GM21723 (cell line): ENCODE data around the gene RNF130.

Source experiments
- ATAC-seq: cut with Tn5 transposase; IDR thresholded peaks from one replicate; pipeline ENCODE4 v1.9.1; 2021; ENCODE audit warnings: mild to moderate bottlenecking, moderate library complexity; ENCODE audit not compliant: unreplicated experiment

RNF130 gene, protein sequence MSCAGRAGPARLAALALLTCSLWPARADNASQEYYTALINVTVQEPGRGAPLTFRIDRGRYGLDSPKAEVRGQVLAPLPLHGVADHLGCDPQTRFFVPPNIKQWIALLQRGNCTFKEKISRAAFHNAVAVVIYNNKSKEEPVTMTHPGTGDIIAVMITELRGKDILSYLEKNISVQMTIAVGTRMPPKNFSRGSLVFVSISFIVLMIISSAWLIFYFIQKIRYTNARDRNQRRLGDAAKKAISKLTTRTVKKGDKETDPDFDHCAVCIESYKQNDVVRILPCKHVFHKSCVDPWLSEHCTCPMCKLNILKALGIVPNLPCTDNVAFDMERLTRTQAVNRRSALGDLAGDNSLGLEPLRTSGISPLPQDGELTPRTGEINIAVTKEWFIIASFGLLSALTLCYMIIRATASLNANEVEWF

DNA sequence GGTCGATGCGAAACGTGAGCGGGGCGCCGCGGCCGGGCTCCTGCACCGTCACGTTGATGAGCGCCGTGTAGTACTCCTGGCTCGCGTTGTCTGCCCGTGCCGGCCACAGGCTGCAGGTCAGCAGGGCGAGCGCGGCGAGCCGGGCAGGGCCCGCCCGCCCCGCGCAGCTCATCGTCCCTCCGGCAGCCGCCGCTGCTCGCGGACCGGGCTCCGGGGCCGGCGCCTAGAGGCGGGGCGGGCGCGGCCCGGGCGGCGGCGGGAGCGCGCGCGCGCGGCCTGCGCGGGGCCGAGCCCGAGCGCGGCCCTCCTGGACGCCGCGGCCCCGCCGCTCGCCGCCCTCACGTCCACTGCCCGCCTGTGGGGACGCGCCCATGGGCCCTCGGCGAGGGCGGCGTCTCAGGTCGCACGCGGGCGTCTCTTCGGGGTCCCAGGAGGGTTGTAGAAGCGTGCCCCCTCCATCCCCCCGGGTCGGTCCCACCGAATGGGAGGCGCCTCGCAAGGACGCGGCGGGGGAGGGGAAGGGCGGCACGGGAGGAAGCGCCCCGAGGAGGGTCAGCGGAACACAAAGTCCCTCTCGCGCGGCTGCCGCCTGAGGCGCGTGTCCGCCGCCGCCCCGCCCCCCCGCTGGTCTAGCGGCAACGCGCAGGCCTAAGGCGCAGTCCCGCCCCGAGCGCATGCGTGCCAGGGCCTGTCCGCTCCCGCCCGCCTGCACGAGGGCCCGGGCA is at the start of gene RNF130:
RNF130 (minus strand) TSS at position 229 of the 725 bp plus-strand sequence; CDS start at position 172, 57 bp downstream.
- ATAC-seq, result peak; percentile 65

DNA sequence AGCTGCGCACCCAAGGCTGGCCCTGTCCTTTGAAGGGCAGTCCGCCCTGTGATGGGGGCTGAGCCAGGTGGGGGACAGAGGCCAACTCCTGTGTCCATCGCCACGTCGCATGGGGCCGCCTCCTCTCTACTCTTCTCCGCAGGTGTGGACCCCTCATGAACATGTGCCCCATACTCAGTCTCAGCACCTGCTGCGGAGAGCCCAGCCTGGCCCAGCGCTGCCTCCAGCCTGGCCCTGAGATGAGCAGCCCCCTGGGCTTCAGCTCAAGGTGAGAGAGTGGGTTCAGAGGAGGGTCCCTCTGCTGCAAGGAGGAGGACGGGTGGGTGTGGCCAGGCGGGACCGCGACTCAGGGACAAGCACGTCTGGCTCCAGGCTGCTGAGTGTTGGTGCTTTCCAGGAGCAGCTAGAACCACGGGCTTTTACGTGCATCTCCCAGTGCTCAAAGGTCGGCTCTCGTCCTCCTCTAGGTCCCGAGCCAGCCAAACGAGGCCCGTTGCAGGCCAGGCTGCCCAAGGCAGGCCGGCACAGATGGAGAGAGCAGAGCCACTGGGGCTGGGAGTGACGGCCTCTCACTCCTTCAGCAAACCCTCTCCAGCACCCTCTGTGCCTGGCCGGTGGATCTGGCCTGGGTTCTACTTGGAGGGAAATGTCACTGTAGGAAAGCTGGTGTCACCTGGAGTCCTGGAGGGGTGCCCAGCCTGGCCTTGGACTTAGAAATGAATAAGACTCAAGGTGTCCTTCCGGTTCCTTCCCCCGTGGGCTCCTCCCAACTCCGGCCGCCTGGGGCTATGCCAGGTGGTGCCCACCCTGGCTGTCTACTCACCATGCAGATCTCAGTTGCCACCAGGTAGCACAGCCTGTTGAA is 48.9 kb upstream of the RNF130 start:
- no peak for ATAC-seq

DNA sequence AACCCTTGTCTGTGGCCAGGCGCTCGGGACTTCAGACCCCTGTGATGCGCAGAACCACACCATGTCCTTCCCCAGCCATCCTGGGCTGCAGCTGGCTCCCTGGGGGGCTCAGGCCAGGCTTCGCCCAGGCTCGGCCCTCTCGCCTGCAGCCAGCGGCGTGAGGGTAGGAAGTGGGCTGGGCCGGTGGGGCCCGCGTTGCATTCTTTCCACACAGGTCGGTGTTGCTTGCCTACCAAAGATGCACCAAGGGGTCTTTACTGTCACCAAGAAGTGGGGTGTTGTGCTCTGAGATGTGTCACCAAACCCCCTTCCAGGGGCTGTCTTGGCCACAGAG is 48.3 kb upstream of the RNF130 start:
- ATAC-seq, result no peak

DNA sequence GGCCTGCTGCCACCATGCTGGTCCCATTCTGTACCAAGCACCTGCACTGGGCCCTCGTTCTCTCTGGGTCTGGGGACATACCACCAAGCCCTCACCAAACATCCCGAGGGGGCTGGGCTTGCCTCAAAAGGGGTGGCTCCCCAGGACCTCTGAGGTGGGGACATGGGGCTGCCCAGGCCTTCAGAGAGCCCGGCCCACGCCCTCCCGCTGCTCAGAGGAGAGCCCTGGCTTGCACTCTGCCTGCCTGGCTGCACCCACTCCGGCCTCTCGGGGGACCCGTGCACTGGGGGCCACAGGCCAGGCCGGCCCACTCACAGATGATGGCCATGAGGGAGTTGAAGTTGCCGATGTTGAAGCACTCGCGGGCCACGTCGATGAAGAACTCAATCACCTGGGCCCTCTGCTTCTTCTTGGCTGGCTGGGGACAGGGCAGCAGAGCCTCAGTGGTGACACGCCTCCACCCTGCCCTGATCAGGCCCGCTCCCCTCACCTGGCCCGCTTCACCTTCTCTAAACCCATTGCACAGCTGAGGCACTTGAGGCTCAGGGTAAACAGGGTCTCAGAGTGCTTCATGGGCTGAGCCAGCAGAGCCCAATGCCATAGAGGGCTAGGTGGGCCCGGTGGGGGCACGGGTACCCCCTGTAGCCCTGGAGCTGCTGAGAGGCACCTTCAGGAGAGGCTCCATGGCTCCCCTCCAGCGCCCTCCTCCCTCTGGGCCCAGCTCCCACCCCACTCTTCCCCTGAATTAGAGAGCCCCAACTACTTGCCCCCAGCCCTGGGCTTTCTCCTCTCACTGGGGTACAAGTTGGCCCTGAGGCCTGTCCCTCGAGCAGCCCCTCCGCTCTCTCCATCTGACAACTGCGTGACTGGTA is 47.7 kb upstream of the RNF130 start:
- ATAC-seq, result no peak

DNA sequence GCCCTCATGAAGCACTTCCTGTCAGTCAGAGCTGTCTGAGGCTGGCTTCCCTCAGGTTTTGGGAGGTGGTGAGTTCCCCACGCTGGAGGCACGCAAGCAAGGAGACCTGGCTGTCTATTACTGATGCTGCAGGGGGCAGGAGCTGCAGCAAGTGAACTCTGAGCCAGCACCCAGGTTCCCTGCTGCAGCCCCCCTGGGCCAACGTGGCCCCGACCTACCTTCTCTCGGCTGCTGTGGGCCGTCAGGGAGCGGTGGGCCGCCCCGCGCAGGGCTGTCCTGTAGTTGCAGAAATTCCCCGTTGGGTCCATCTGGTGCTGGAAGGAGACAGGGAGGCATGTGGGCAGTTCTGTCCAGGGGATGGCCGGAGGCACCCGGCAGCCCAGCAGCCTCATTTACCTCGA is 46.8 kb upstream of the RNF130 start:
- no peak for ATAC-seq

DNA sequence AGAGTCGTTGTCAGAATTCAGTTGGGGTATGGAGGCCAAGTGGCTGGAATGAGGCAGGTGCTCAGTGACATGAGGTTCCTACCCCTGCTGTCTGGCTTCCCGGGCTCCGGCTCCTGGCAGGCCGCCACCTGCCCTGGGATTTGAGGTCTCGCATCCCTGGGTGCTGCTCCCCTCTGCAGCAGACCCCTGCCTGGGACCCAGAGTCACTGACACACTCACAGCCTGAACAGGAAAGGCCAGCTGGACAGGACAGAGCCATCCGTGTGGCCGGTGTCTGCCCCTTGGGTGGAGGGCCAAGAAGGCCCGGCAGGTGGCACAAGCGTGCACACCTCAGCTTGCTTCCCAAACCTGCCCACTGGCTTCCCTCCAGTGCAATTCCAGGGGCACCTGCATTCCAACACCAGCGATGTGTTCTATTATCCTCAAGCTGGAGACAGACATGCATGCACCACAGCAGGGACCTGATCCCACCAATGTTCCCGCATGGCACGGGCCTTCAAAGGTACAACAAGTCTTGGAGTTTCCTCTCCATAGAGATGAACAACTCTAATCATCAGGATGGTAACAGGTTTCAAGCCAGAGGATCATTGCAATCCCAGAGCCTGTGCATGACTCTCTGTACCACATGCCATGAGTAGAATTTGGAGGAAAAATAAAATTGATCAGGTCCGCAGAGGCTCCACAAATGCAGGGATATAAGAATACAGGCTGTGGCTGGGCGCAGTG is 45.6 kb upstream of the RNF130 start:
- ATAC-seq, result no peak

DNA sequence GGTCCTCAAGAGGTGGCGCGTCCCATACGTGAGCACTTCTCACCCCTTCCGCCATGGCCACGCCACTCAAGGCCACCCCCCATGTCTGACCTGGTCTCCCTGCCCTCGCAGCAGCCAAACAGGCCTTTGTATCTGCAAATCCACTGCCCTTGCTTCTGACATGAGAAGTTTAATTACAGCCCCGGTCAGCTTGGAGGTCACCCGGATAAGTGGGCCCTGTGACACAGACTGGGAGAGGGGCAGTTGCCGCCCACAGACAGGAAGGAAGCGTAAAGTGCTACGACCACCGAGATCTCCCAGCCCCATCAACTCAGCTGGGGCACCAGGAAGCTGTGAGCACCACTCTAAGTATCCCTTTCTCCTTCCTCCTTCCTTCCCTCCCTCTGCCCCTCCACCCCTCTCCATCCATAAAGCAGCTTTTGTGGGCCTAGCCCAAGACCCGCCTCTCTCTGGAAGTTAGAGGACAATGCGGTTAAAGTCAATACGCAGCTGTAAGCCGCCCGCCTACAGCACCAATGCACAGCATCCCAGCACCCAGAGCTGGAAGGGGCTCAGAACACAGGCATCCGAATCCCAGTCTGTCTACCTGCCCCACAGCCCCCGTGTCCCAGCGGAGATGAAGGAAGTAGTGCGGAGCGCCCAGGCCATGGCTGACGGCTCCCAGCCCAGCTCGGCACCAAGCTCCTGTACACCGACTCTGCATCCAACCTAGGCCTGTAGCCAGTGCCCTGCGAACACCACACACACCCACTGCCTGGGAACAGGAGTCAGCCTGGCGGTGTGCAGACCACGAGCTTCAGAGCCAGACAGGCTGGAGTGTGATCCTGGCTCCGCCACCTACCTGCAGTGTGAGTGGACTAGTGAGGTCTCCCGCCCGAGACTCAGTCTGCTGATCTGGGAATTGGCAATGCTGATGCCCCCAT is 44.8 kb upstream of the RNF130 start:
- ATAC-seq, result no peak

DNA sequence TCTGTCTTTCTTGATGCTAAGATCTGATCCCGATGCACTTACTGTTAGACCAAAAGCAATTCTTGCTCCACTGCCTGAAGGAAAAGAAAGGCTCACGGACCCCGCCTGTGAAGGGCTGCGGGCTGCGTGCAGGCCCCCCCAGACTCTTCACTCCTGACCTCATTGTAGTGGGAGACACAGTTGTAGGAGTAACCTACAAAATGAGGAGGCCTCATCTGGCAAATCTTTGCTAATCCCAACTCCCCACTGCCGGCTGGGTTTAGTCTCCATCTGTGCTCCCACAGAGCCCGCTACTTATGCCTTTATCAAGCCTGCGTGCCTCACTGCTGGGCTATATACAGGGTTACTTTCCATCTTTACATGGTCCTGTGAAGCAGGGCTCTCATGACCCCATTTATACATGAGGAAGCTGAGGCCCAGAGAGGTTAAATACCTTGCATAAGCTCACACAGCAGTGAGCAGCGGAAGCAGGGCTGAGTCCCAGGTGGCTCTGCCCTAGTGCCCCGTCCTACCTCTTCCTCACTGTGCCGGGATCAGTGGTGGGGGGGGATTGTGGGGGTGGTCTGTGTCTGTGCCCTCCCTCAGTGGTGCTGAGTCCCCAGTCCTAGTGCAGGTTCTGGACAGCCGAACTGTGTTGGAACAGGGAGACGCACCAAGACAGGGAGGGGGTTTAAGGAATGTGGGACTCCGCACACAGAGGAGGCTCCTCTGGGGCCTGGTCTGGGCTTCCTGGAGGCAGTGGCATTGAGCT is 43.9 kb upstream of the RNF130 start:
- no peak for ATAC-seq

DNA sequence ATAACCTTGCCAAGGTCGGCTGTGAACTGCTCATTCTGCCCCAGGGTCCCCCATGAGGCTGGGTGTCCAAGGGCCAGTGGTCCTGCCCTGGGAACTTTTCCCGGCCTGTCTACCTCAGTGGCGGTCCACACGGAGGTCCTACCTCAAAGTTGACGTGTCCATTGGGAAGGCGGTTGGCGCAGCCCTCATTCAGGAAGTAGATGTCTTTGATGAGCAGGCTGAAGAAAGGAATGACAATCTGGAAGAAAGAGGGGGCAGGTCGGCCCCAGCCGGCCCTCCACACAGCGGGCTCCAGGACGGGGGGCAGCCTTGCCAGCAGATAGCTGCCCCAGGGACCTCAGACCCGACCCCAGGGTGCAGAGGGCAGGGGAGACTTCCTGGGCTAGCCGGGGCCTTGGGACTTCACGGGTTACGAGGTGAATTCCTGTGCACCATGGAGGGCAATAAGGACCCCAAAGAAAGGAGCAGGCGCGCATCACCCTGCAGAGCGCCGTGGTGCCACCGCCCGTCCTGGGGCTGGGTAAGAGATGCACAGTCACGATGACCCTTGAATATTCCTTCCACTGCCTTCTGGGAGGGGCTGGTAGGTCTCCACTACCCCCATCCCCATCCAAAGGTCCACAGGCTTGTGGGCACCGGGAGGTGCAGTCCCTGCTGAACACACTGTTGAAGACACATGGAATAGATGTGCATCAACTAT is 42.9 kb upstream of the RNF130 start:
- no peak for ATAC-seq

DNA sequence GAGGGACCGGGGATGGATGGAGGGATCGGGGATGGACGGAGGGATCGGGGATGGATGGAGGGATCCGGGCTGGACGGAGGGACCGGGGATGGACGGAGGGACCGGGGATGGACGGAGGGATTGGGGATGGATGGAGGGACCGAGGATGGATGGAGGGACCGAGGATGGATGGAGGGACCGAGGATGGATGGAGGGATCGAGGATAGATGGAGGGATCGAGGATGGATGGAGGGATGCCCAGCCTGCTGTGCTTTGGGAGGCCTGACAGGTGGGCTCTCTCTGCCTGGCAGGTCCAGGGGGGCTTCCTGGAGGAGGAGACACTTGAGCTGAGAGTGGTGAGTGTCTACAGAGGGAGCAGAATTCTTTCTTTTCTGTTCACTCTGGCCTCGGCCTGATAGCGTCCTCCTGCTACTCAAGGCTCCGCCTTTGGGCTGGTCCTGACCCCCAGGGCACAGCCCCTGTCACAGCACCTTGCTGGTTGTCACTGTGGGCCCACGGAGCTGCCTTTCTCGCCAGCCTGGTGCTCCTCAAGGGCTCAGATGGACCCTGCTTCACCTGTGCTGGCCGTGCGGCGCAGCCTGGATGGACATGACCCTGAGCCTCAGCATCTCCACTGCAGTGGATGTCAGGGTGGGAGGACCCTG is 42.2 kb upstream of the RNF130 start:
- no peak for ATAC-seq

DNA sequence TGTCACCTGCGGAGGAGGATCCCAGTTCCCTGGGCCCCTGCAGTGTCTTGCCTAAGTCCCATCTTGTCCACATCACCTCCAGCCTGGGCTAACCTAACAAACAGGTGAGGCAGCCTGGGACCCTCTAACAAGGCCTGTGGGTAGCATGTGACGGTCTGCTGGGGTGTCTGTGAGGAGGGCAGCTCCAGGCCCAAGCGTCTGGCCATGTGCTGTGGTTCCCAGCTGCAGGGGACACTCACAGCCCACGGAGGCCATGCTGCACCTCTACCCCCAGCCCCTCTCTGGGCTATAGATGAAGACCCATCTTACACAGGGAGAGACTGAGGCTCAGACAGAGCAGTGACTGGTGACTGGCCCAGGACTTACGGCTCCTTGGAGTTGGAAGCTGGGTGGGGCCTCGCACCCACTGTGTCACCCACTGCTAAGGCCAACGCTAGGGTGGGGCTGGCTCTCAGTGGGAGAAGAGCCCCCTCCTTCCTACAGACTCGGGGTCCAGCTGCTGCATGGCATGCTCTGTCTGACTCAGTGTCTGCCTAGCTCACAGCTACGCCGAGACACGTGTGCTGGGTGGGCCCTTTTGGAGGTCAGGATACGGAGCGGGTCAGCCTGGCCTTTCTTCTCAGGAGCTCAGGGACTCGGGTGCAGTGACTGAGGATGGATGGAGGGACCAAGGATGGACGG is 40.8 kb upstream of the RNF130 start:
- no peak for ATAC-seq

DNA sequence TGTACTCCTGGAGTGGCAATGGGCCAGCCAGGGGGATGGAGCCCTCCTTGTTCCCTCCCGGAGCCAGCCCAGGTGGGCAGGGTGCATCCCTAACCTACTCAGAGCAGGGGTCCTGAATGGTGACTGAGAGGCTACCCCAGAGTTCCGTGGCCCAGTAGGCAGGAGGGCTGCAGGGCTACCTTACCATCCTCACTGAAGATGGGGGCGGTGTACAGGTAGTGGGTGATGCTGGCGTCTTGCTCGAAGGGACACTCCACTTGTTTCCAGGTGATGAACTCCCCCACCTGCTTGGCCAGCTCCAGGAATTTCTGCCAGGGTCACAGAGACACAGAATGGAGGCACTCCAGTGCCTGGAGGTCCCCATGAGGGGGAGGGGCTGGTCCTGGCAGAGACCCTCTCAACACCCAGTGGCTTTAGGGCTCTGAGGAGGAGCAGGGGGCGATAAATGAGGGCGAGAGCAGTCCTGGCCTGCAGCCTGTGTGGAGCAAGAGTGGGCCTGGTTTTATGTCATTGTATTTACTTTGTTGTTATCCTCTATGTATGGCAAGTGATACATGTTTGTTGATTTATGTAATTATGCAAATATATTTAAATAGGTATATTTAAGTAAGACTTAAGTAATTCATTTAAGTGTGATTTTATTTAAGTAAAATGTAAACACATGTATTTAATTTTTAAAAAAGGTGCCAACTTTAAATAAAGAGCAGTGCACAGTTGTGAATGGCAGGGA is 39.9 kb upstream of the RNF130 start:
- no peak for ATAC-seq

DNA sequence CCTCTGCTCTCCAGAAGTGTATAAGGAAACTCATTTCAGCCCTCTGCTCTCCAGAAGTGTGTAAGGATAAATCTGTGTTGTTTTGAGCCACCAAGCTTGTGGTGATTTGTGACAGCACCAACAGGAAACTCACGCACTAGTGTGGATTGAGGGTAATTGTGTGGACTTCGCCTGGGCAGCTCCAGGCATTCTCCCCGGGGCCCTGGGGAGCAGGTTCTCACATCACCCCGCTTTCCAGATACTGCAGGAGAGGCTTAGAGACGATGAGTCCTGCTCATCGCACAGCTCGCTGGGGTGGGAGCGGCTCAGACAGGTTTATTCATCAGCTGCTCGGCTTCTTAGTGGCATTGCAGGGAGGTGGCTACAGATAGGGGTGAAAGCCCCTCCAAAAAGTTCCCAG is 38.4 kb upstream of the RNF130 start:
- no peak for ATAC-seq

DNA sequence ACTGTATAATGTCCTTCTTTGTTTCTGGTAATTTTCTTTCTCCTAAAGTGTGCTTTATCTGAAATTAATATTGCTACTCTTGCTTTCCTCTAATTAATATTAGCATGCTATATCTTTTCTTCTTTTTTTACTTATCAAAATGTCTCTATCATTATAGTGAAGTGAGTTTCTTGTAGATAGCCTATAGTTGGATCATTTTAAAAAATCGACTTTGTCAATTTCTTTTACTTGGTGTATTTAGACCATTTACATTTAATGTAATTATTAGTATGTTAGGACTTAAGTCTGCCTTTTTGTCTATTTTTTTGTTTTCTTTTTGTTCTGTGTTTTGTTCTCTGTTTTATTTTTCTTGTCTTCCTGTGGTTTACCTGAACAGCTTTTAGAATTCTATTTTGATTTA is 35.4 kb upstream of the RNF130 start:
- ATAC-seq, result no peak

DNA sequence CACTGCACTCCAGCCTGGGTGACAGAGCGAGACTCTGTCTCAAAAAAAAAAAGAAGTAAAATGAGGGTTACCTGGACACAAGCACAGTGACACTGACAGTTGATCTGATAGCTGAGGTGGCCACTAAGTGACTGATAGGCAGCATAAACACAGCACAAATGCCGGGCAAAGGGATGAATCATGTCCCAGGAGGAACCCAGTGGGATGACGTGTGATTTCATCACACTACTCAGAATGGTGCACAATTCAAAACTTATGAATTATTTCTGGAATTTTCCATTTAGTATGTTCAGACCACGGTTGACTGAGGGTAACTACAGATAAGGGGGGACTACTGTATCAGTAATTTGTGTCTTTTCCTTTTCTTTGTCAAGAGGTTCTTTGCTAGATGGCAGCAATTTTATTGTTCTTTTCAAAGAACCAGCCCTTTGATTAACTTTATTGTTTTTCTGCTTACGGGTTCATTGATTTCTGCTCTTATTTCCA is 34.3 kb upstream of the RNF130 start:
- no peak for ATAC-seq

DNA sequence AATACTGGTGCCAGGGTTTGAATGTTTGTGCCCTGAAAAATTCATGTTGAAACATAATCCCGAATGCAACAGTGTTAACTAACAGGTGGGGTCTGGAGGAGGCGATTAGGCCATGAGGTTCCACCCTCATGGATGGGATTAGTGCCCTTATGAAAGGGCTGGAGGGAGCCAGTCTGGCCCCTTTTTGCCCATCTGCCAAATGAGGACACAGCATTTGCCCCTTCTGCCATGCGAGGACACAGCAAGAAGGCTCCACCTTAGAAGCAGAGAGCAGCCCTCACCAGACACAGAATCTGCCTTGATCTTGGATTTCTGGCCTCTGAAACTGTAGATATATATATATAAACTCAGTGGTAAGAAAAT is 32.6 kb upstream of the RNF130 start:
- no peak for ATAC-seq
